ENCODE data around the gene MLIP. TPM values are rescaled to one million over a fixed set of nuclear protein-coding genes. Genes with fewer than 3 reads are reported as not detected.

MLIP gene
- total RNA-seq, 1 donor from 2014 or later = 0.44 TPM

DNA sequence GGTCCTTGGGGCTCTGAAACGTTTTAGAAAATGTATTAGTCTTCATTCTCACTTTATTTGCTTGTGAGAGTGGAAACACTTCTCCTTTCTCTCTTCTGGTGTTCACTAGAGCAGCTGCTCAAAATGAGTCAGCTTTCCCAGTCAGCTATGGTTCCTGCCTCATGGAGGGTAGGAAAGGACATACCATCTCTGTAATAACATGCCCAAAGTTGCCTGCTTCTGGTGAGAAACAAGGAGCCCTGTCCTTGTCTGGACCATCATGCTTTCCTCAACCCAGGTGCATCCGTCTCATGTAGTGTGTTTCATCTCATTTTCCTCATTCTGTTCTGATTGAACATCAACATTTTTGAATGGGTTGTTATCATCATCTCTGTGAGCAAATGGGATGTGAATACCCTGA lies 179.9 kb downstream of the MLIP start:
- H3K4me3 Mint-ChIP-seq (ENCODE audit: unreplicated experiment) = no peak overlapping the region
- no peaks in the 10 kb centered on the region for H3K36me3 Mint-ChIP-seq (ENCODE audit: unreplicated experiment)
- peaks cover 1% of the 10 kb centered on the region for H3K9me3 Mint-ChIP-seq (ENCODE audit: unreplicated experiment)
- H3K4me1 Mint-ChIP-seq (ENCODE audit: low read depth, unreplicated experiment) = no peaks in the 10 kb centered on the region
- DNase-seq = no peak
- H3K27me3 Mint-ChIP-seq (ENCODE audit: unreplicated experiment) = peaks cover 4% of the 10 kb centered on the region
- TF ChIP-seq CTCF (IDR thresholded peaks at IDR 0.05; ENCODE audit: partially characterized antibody, unreplicated experiment) = no peak
- H3K27ac Mint-ChIP-seq (ENCODE audit: unreplicated experiment) = no peak overlapping the region

DNA sequence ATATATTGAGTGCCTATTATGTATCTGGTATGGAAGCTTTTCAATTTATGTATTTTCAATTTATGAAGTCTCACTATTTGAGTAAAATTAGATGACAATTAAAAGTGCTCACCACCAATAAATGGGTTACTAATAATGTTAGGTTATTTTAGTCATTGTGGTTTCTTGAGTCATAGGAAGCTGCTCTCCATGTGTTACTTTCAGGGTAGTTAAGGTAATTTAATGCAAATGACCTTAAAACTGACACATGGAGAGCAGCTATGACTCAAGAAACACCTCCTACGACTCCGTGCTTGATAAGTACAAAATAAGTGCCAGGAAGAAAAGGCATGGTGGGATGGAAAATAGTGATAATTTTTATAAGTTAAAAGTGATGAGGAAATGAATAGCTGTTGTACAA lies 180.5 kb downstream of the MLIP start:
- H3K27me3 Mint-ChIP-seq (ENCODE audit: unreplicated experiment) = peaks cover 5% of the 10 kb centered on the region
- no peaks in the 10 kb centered on the region for H3K4me1 Mint-ChIP-seq (ENCODE audit: low read depth, unreplicated experiment)
- TF ChIP-seq CTCF (IDR thresholded peaks at IDR 0.05; ENCODE audit: partially characterized antibody, unreplicated experiment) = no peak
- H3K36me3 Mint-ChIP-seq (ENCODE audit: unreplicated experiment) = no peaks in the 10 kb centered on the region
- no peak overlapping the region for H3K27ac Mint-ChIP-seq (ENCODE audit: unreplicated experiment)
- peaks cover 1% of the 10 kb centered on the region for H3K9me3 Mint-ChIP-seq (ENCODE audit: unreplicated experiment)
- DNase-seq = no peak
- H3K4me3 Mint-ChIP-seq (ENCODE audit: unreplicated experiment) = no peak overlapping the region

- Mint-ChIP-seq H3K4me1 (ENCODE audit: low read depth, unreplicated experiment) (no peaks in the 10 kb centered on the region), H3K27ac (ENCODE audit: unreplicated experiment) (no peak overlapping the region), H3K9me3 (ENCODE audit: unreplicated experiment) (peaks cover 1% of the 10 kb centered on the region), H3K4me3 (ENCODE audit: unreplicated experiment) (no peak overlapping the region), H3K27me3 (ENCODE audit: unreplicated experiment) (peaks cover 5% of the 10 kb centered on the region), H3K36me3 (ENCODE audit: unreplicated experiment) (no peaks in the 10 kb centered on the region)
- no peak for TF ChIP-seq CTCF (IDR thresholded peaks at IDR 0.05; ENCODE audit: partially characterized antibody, unreplicated experiment)
- DNase-seq = no peak
Measured at GRCh38 chr6:54294965-54295532, 183.8 kb downstream of the MLIP start.

DNA sequence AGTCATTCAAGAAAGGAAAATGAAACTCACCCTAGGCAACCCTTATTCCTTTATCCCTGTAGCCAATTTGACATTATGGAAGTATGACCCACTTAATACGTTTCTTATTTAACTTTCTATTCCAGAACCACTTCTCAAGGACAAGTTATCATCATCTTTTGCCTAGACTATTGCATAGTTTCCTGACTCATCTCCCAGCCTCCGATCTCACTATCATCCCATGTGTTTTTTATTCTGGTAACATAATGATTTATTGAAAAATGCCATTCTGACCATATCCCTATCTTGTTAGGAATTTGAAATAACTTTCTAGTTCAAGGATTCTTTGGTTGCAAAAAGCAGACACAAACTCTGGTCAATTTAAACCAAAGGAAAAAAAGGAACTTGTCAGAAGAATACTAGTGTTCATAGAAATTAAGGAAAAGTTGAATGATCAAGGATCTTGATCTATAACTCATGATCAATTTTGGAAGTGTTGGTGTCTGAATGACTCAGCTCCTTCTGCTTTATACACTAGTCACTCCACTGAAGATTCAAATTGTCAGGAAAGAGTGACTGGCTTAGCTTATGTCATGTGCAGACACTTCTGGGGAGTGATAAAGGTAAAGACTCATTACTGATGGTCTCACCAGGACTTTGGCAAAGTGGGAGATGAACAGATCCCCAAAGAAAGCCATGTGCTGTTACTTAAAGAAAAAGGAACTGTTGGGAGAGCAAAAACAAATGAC lies 188.5 kb downstream of the MLIP start:
- no peak for DNase-seq
- H3K9me3 Mint-ChIP-seq (ENCODE audit: unreplicated experiment) = no peaks in the 10 kb centered on the region
- H3K27ac Mint-ChIP-seq (ENCODE audit: unreplicated experiment) = no peak overlapping the region
- no peaks in the 10 kb centered on the region for H3K4me1 Mint-ChIP-seq (ENCODE audit: low read depth, unreplicated experiment)
- no peak overlapping the region for H3K4me3 Mint-ChIP-seq (ENCODE audit: unreplicated experiment)
- H3K36me3 Mint-ChIP-seq (ENCODE audit: unreplicated experiment) = no peaks in the 10 kb centered on the region
- no peak for TF ChIP-seq CTCF (IDR thresholded peaks at IDR 0.05; ENCODE audit: partially characterized antibody, unreplicated experiment)
- H3K27me3 Mint-ChIP-seq (ENCODE audit: unreplicated experiment) = peaks cover 2% of the 10 kb centered on the region

GRCh38 chr6:54301770-54302169 lies 190.5 kb downstream of the MLIP start:
- no peak for DNase-seq
- H3K36me3 Mint-ChIP-seq (ENCODE audit: unreplicated experiment) = no peaks in the 10 kb centered on the region
- no peak overlapping the region for H3K27ac Mint-ChIP-seq (ENCODE audit: unreplicated experiment)
- no peaks in the 10 kb centered on the region for H3K9me3 Mint-ChIP-seq (ENCODE audit: unreplicated experiment)
- H3K27me3 Mint-ChIP-seq (ENCODE audit: unreplicated experiment) = no peaks in the 10 kb centered on the region
- H3K4me1 Mint-ChIP-seq (ENCODE audit: low read depth, unreplicated experiment) = no peaks in the 10 kb centered on the region
- no peak overlapping the region for H3K4me3 Mint-ChIP-seq (ENCODE audit: unreplicated experiment)
- TF ChIP-seq CTCF (IDR thresholded peaks at IDR 0.05; ENCODE audit: partially characterized antibody, unreplicated experiment) = no peak
